ENCODE data around the gene CAPN13.

Gene CAPN13

GRCh38 chr2:30784682-30785081 is 22.6 kb downstream of the CAPN13 start:
- H3K27me3 ChIP-seq (ENCODE audit: control insufficient read depth, insufficient read depth, low read length): peaks cover 6% of the 10 kb centered on the region
- no peaks in the 10 kb centered on the region for H3K36me3 ChIP-seq (ENCODE audit: insufficient read depth, low read length)
- H3K9ac ChIP-seq (ENCODE audit: low read depth, low read length): no peak overlapping the region
- H3K4me1 ChIP-seq (ENCODE audit: control insufficient read depth, insufficient read depth, low read length): no peaks in the 10 kb centered on the region
- no peak overlapping the region for H3K4me2 ChIP-seq (ENCODE audit: low read length)
- no peaks in the 10 kb centered on the region for H3K9me3 ChIP-seq (replicated peaks; ENCODE audit: low read length)
- no peak overlapping the region for H3K4me3 ChIP-seq (ENCODE audit: low read length)

DNA sequence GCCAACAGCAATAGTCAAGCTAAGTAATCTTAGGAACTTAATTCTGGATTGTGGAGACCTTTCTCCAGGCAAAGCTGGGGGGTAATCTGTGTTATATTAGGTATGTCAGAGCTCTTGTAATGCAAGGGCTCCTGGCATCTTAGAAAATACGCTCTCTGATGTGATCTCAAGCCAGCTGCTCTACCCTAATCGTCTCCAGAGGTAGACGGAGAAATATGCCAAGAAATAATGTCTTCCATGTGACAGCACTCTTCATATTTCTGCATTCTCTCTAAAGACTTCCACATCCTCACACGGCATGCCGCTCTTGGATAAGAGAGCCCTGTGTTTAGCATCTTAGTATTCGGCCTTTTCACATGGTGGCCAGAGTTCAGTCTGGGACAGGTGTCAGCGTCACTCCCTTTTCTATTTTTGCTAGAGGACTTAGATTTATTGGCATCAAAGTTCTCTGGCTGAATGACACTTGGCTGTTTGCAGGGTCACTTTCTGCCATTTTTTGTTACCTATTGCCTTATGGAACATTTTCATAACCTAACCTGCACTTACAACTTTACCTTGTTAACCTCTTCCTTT is 25.2 kb downstream of the CAPN13 start:
- Histone ChIP-seq H3K27me3 (ENCODE audit: control insufficient read depth, insufficient read depth, low read length) (peaks cover 6% of the 10 kb centered on the region), H3K4me2 (ENCODE audit: low read length) (no peak overlapping the region), H3K4me1 (ENCODE audit: control insufficient read depth, insufficient read depth, low read length) (no peaks in the 10 kb centered on the region), H3K36me3 (ENCODE audit: insufficient read depth, low read length) (no peaks in the 10 kb centered on the region), H3K9ac (ENCODE audit: low read depth, low read length) (no peak overlapping the region), H3K9me3 (replicated peaks; ENCODE audit: low read length) (no peaks in the 10 kb centered on the region), H3K4me3 (ENCODE audit: low read length) (no peak overlapping the region)

DNA sequence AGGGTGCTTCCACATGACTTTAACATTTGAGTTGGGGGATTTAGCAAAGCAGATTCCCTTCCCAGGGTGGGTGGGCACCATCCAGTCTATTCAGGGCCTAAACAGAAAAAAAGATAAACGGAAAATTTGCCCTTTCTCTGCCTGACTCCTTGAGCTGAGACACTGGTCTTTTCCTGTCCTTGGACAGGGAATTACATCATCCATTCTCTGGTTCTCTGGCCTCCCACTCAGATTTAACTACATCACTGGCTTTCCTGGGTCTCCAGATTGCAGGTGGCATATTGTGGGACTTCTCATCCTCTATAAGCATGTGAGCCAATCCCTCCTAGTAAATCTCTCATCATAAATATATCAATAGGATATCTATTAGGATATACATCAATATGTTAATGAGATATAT is 25.8 kb downstream of the CAPN13 start:
- H3K4me1 ChIP-seq (ENCODE audit: control insufficient read depth, insufficient read depth, low read length): no peaks in the 10 kb centered on the region
- H3K9me3 ChIP-seq (replicated peaks; ENCODE audit: low read length): no peaks in the 10 kb centered on the region
- H3K4me2 ChIP-seq (ENCODE audit: low read length): no peak overlapping the region
- H3K27me3 ChIP-seq (ENCODE audit: control insufficient read depth, insufficient read depth, low read length): peaks cover 6% of the 10 kb centered on the region
- H3K4me3 ChIP-seq (ENCODE audit: low read length): no peak overlapping the region
- H3K9ac ChIP-seq (ENCODE audit: low read depth, low read length): no peak overlapping the region
- no peaks in the 10 kb centered on the region for H3K36me3 ChIP-seq (ENCODE audit: insufficient read depth, low read length)

DNA sequence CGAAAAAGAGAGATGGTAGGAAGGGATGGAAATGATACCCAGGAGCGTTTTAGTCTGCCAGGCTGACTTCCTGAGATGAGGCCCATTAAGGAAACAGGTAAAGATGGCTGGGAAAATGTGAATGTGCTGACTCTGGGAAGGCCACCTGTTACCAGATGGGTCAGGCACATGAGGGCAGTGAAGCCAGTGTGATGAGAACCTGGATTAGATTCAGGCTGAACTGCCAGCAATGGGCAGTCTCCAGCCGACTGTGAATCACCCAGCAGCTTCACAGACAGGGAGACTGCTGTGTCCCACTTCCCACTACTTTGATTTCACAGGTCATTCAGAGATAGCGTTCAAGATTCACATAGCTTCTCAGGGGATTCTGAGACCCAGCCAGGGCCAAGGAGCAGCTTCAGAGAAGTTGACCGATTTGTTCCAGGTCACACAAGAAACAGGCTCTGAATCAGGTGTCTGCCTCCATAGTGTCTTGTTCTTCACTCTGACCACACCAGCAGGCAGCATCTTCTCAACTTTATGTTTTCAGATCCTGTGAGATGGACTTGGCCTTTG is 26.4 kb downstream of the CAPN13 start:
- no peak overlapping the region for H3K4me3 ChIP-seq (ENCODE audit: low read length)
- no peak overlapping the region for H3K4me2 ChIP-seq (ENCODE audit: low read length)
- H3K36me3 ChIP-seq (ENCODE audit: insufficient read depth, low read length): no peaks in the 10 kb centered on the region
- H3K9ac ChIP-seq (ENCODE audit: low read depth, low read length): no peak overlapping the region
- no peaks in the 10 kb centered on the region for H3K9me3 ChIP-seq (replicated peaks; ENCODE audit: low read length)
- no peaks in the 10 kb centered on the region for H3K4me1 ChIP-seq (ENCODE audit: control insufficient read depth, insufficient read depth, low read length)
- peaks cover 6% of the 10 kb centered on the region for H3K27me3 ChIP-seq (ENCODE audit: control insufficient read depth, insufficient read depth, low read length)

DNA sequence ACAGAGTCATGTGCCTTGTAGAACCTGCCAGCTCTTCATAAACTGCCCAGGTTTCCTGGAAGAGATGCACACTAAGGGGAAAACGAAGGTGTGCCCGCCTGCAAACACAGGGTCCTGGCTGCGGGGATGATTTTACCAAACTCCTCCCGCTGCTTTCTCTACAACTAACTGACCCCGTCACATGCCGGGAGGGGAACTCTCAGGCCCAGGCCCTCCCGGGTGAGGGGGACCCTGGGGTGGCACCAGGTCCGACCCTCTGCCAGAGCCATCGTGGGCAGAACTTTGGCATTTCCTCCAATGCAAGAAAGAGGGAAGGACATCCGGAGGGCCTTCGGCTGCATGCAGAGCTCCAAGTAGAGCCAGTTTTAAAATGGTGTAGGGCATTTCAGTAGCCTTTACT is 28.6 kb downstream of the CAPN13 start:
- no peaks in the 10 kb centered on the region for H3K4me1 ChIP-seq (ENCODE audit: control insufficient read depth, insufficient read depth, low read length)
- H3K9ac ChIP-seq (ENCODE audit: low read depth, low read length): no peak overlapping the region
- H3K9me3 ChIP-seq (replicated peaks; ENCODE audit: low read length): no peaks in the 10 kb centered on the region
- H3K4me3 ChIP-seq (ENCODE audit: low read length): no peak overlapping the region
- H3K27me3 ChIP-seq (ENCODE audit: control insufficient read depth, insufficient read depth, low read length): peaks cover 15% of the 10 kb centered on the region
- H3K36me3 ChIP-seq (ENCODE audit: insufficient read depth, low read length): no peaks in the 10 kb centered on the region
- no peak overlapping the region for H3K4me2 ChIP-seq (ENCODE audit: low read length)

- no peaks in the 10 kb centered on the region for H3K4me1 ChIP-seq (ENCODE audit: control insufficient read depth, insufficient read depth, low read length)
- H3K9me3 ChIP-seq (replicated peaks; ENCODE audit: low read length): no peaks in the 10 kb centered on the region
- no peak overlapping the region for H3K9ac ChIP-seq (ENCODE audit: low read depth, low read length)
- no peak overlapping the region for H3K4me3 ChIP-seq (ENCODE audit: low read length)
- H3K36me3 ChIP-seq (ENCODE audit: insufficient read depth, low read length): no peaks in the 10 kb centered on the region
- H3K4me2 ChIP-seq (ENCODE audit: low read length): no peak overlapping the region
- H3K27me3 ChIP-seq (ENCODE audit: control insufficient read depth, insufficient read depth, low read length): peaks cover 16% of the 10 kb centered on the region
These were observed 29.4 kb downstream of the CAPN13 start for GRCh38 chr2:30777661-30778505.

DNA sequence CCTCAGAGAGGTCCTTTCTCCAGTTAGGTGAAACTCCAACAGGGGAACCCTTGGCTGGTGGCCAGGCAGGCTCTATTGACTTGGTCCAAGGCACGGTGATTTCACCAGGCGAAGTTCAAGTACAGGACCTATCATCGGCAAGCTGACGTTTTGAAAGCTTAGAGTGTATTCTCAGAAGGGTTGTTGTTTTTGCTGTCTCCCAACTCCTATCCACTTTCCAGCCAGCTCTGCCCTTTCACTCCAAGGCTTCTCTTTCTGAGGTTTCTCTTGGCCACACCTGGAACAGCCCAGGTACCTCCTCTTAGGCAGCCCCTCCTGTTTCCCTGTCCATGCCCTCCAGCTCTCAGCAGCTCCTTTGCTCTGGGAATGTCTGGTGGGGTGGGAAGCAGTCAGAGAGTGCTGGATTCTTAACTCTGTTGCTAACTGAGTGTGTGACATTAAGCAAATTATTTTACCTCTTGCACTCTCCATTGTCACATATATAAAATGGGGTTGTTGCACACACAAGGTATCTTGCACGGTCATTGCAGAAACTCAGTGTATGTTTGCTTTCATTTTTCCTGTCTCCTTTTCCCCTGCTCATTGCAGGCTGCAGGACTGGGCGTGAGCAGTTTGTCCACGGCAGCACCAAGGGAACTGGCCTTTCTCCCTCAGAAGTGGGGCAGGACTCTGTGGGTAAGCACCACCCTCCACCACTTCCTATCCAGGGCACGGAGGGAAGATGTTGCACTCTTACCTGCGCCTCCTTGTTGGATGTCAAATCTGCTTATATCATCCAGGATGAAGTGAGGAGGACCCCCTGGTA is 30.2 kb downstream of the CAPN13 start:
- Histone ChIP-seq H3K9me3 (replicated peaks; ENCODE audit: low read length) (no peaks in the 10 kb centered on the region), H3K27me3 (ENCODE audit: control insufficient read depth, insufficient read depth, low read length) (peaks cover 16% of the 10 kb centered on the region), H3K36me3 (ENCODE audit: insufficient read depth, low read length) (no peaks in the 10 kb centered on the region), H3K4me3 (ENCODE audit: low read length) (no peak overlapping the region), H3K4me2 (ENCODE audit: low read length) (no peak overlapping the region), H3K4me1 (ENCODE audit: control insufficient read depth, insufficient read depth, low read length) (no peaks in the 10 kb centered on the region), H3K9ac (ENCODE audit: low read depth, low read length) (no peak overlapping the region)

- no peak overlapping the region for H3K9ac ChIP-seq (ENCODE audit: low read depth, low read length)
- no peaks in the 10 kb centered on the region for H3K4me1 ChIP-seq (ENCODE audit: control insufficient read depth, insufficient read depth, low read length)
- no peaks in the 10 kb centered on the region for H3K36me3 ChIP-seq (ENCODE audit: insufficient read depth, low read length)
- no peaks in the 10 kb centered on the region for H3K9me3 ChIP-seq (replicated peaks; ENCODE audit: low read length)
- no peak overlapping the region for H3K4me2 ChIP-seq (ENCODE audit: low read length)
- H3K4me3 ChIP-seq (ENCODE audit: low read length): no peak overlapping the region
- H3K27me3 ChIP-seq (ENCODE audit: control insufficient read depth, insufficient read depth, low read length): peaks cover 13% of the 10 kb centered on the region
These were observed 31.4 kb downstream of the CAPN13 start for GRCh38 chr2:30775833-30776232.

GRCh38 chr2:30772021-30772705 is 35.1 kb downstream of the CAPN13 start:
- Histone ChIP-seq H3K9me3 (replicated peaks; ENCODE audit: low read length) (no peaks in the 10 kb centered on the region), H3K4me1 (ENCODE audit: control insufficient read depth, insufficient read depth, low read length) (no peaks in the 10 kb centered on the region), H3K9ac (ENCODE audit: low read depth, low read length) (no peak overlapping the region), H3K36me3 (ENCODE audit: insufficient read depth, low read length) (no peaks in the 10 kb centered on the region), H3K4me2 (ENCODE audit: low read length) (no peak overlapping the region), H3K27me3 (ENCODE audit: control insufficient read depth, insufficient read depth, low read length) (peaks cover 11% of the 10 kb centered on the region), H3K4me3 (ENCODE audit: low read length) (no peak overlapping the region)

GRCh38 chr2:30770816-30771576 is 36.2 kb downstream of the CAPN13 start:
- no peaks in the 10 kb centered on the region for H3K4me1 ChIP-seq (ENCODE audit: control insufficient read depth, insufficient read depth, low read length)
- H3K9me3 ChIP-seq (replicated peaks; ENCODE audit: low read length): no peaks in the 10 kb centered on the region
- H3K27me3 ChIP-seq (ENCODE audit: control insufficient read depth, insufficient read depth, low read length): peaks cover 11% of the 10 kb centered on the region
- no peak overlapping the region for H3K4me2 ChIP-seq (ENCODE audit: low read length)
- no peak overlapping the region for H3K4me3 ChIP-seq (ENCODE audit: low read length)
- H3K9ac ChIP-seq (ENCODE audit: low read depth, low read length): no peak overlapping the region
- no peaks in the 10 kb centered on the region for H3K36me3 ChIP-seq (ENCODE audit: insufficient read depth, low read length)
